Mesothelial cell of epicardium (in vitro differentiated cells): ENCODE results near the gene VAT1L. TPM values are rescaled to one million over a fixed set of nuclear protein-coding genes. Genes with fewer than 3 reads are reported as not detected.

Source experiments
- DNase-seq, 2 experiments: peaks; one replicate each; pipeline ENCODE4 v3.0.0; 2021; ENCODE audit warnings: low spot score in 2 of 2; ENCODE audit not compliant: unreplicated experiment in 2 of 2
- H3K27ac Mint-ChIP-seq: 2 replicates; pipeline ENCODE4 v1.8.0; 2021; ENCODE audit warnings: mixed read lengths
- H3K27me3 Mint-ChIP-seq: 2 replicates; pipeline ENCODE4 v1.8.0; 2021; ENCODE audit warnings: low read depth, mixed read lengths
- H3K36me3 Mint-ChIP-seq: 2 replicates; pipeline ENCODE4 v1.8.0; 2021; ENCODE audit warnings: mixed read lengths
- H3K4me1 Mint-ChIP-seq: 2 replicates; pipeline ENCODE4 v1.8.0; 2021; ENCODE audit warnings: mixed read lengths
- H3K4me3 Mint-ChIP-seq: 2 replicates; pipeline ENCODE4 v1.8.0; 2021; ENCODE audit warnings: mild to moderate bottlenecking, moderate library complexity, mixed read lengths
- H3K9me3 Mint-ChIP-seq: 2 replicates; pipeline ENCODE4 v1.8.0; 2021; ENCODE audit warnings: mixed read lengths
- CTCF ChIP-seq: fragments of 200-600 bp; sonication (generic); IDR thresholded peaks from one replicate; pipeline ENCODE4 v1.5.0; 2021; ENCODE audit warnings: antibody characterized with exemption; ENCODE audit not compliant: unreplicated experiment
- total RNA-seq: library from RNA; stranded (reverse); gene quantifications from 3 replicates; pipeline ENCODE4 v1.2.1, GENCODE V29; 2021

The VAT1L gene
- total RNA-seq, 1 donor from 2014 or later: 6.3 TPM

DNA sequence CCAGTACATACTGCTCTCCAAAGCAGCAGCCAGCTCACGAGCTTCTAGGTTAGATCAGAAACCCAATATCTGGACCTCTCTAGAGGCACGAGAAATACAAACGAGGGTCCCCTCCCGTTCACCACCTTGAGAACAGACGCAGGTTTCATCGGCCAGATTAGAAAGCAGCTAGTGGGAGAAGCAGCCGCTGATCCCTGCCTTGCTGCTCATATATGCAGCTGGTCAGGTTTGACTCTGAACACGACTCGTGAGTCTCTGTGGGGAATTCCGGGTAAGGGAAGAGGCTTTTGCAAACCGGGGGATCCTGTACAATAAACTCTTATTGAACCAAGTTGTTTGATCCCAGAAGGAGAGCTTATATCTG lies 1.6 kb downstream of the VAT1L start:
- Mint-ChIP-seq H3K4me1 (peaks cover 13% of the 10 kb centered on the region), H3K27me3 (peaks cover 73% of the 10 kb centered on the region), H3K9me3 (no peaks in the 10 kb centered on the region), H3K27ac (no peak overlapping the region), H3K36me3 (no peaks in the 10 kb centered on the region), H3K4me3 (peak overlapping the region; percentile 88)
- DNase-seq: no peak
- no peak for TF ChIP-seq CTCF

GRCh38 chr16:77790912-77791311 lies 2.5 kb downstream of the VAT1L start:
- no peak for TF ChIP-seq CTCF
- H3K36me3 Mint-ChIP-seq: no peaks in the 10 kb centered on the region
- no peak overlapping the region for H3K4me3 Mint-ChIP-seq
- H3K9me3 Mint-ChIP-seq: no peaks in the 10 kb centered on the region
- DNase-seq: no peak
- peaks cover 74% of the 10 kb centered on the region for H3K27me3 Mint-ChIP-seq
- peaks cover 13% of the 10 kb centered on the region for H3K4me1 Mint-ChIP-seq
- no peak overlapping the region for H3K27ac Mint-ChIP-seq

DNA sequence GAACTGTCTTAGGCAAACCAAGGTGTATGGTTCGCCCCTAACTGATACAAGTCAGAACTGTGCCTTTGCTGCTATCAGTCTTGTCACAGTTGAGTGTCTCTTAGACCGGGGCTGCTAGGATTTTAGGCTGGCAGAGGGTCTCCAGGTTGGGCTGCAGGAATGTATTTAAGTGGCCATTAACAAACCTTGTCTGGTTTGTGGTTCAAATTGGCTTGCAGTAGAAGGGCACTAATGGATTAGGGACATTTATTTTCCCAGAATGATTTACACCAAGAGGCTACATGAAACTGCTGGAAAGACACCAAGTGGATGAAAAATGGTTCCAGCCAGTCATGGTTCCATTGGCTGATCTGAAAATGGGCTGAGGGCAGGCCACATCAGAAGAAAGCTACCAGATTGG lies 5.1 kb downstream of the VAT1L start:
- H3K9me3 Mint-ChIP-seq: no peaks in the 10 kb centered on the region
- no peak overlapping the region for H3K4me3 Mint-ChIP-seq
- TF ChIP-seq CTCF: no peak
- H3K27me3 Mint-ChIP-seq: peaks cover 53% of the 10 kb centered on the region
- DNase-seq: no peak
- no peak overlapping the region for H3K27ac Mint-ChIP-seq
- H3K36me3 Mint-ChIP-seq: no peaks in the 10 kb centered on the region
- H3K4me1 Mint-ChIP-seq: peaks cover 8% of the 10 kb centered on the region

GRCh38 chr16:77794586-77794985 lies 6.2 kb downstream of the VAT1L start:
- Mint-ChIP-seq H3K4me1 (peaks cover 6% of the 10 kb centered on the region), H3K27me3 (peaks cover 46% of the 10 kb centered on the region), H3K27ac (no peak overlapping the region), H3K4me3 (no peak overlapping the region), H3K36me3 (no peaks in the 10 kb centered on the region), H3K9me3 (no peaks in the 10 kb centered on the region)
- no peak for DNase-seq
- no peak for TF ChIP-seq CTCF

DNA sequence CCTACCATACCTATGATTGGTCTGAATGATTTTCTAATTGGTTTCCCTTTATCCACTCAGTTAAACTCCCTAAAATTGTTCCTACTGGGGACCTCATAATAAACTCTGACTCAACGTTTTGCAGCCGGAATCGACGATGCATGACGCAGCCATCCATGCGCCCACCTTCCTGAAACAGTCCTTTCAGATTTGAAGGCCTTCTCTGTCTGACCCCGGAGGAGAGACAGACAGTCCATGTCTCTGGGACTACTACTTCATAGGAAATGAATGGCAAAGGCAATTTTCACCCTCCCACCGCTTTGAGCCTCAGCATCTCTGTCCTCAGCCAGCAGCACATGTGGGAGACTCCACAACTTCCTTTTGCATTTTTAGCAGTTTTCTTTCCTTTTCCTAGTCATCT lies 13.5 kb downstream of the VAT1L start:
- Mint-ChIP-seq H3K27me3 (peaks cover 13% of the 10 kb centered on the region), H3K4me1 (peaks cover 4% of the 10 kb centered on the region), H3K9me3 (no peaks in the 10 kb centered on the region), H3K36me3 (no peaks in the 10 kb centered on the region), H3K4me3 (no peak overlapping the region), H3K27ac (no peak overlapping the region)
- TF ChIP-seq CTCF: no peak
- DNase-seq: no peak

GRCh38 chr16:77805398-77805797 lies 17.0 kb downstream of the VAT1L start:
- Mint-ChIP-seq H3K36me3 (no peaks in the 10 kb centered on the region), H3K27me3 (peaks cover 9% of the 10 kb centered on the region)
- no peak for TF ChIP-seq CTCF

More at GRCh38 chr16:77805398-77805797, 17.0 kb downstream of the VAT1L start:
- DNase-seq: no peak
- Mint-ChIP-seq H3K9me3 (peaks cover 7% of the 10 kb centered on the region), H3K4me1 (peaks cover 4% of the 10 kb centered on the region), H3K4me3 (no peak overlapping the region), H3K27ac (no peak overlapping the region)
